HAP-1 (cell line): ENCODE results near the gene ST6GALNAC6.
A peak's percentile ranks its signal among the peaks of the same experiment; 100 is the strongest.

ENCODE experiments used
- DNase-seq, 2 experiments: peaks; one replicate each; pipeline ENCODE4 v3.0.0-alpha.2; 2016 to 2020; ENCODE audit warnings: low spot score in 2 of 2
- H3K27me3 ChIP-seq: fragments of 250-450 bp; sonication (Bioruptor Pico); 2 replicates; pipeline ENCODE4 v1.5.1; 2020; ENCODE audit warnings: low read depth, mild to moderate bottlenecking, moderate library complexity
- H3K36me3 ChIP-seq: fragments of 250-450 bp; sonication (Bioruptor Pico); replicated peaks from 2 replicates; pipeline ENCODE4 v1.5.1; 2020; ENCODE audit warnings: mild to moderate bottlenecking
- H3K4me1 ChIP-seq: fragments of 250-450 bp; sonication (Bioruptor Pico); 2 replicates; pipeline ENCODE4 v1.5.1; 2020; ENCODE audit warnings: mild to moderate bottlenecking
- H3K4me3 ChIP-seq: fragments of 250-450 bp; sonication (Bioruptor Pico); 2 replicates; pipeline ENCODE4 v1.5.1; 2020; ENCODE audit warnings: mild to moderate bottlenecking, moderate library complexity
- H3K9me3 ChIP-seq: fragments of 250-450 bp; sonication (Bioruptor Pico); 2 replicates; pipeline ENCODE4 v1.5.1; 2020; ENCODE audit warnings: mild to moderate bottlenecking, moderate library complexity
- in situ Hi-C: fragments of 300-500 bp; cut with MboI; formaldehyde crosslinking; loops from 3 replicates; pipeline ENCODE4 v1.14.3; 2020; ENCODE audit warnings: low sequenced_read_pairs, inconsistent platforms, mixed read lengths

The ST6GALNAC6 gene

GRCh38 chr9:127938298-127938690 is 38.9 kb upstream of the ST6GALNAC6 start:
- H3K4me1 ChIP-seq = peaks cover 7% of the 10 kb centered on the region
- no peaks in the 10 kb centered on the region for H3K9me3 ChIP-seq
- peaks cover 25% of the 10 kb centered on the region for H3K36me3 ChIP-seq
- in situ Hi-C loops = no loop called here
- H3K4me3 ChIP-seq = no peak overlapping the region
- no peak for DNase-seq
- H3K27me3 ChIP-seq = no peaks in the 10 kb centered on the region

GRCh38 chr9:127937388-127938297 is 38.2 kb upstream of the ST6GALNAC6 start, which contains the start of gene DPM2:
DPM2 (minus strand) TSS chr9:127937854; CDS start chr9:127937820, 34 bp downstream.
- peak within 1 kb of the TSS; percentile 70 for H3K4me3 ChIP-seq
- peaks cover 19% of the 10 kb centered on the region for H3K36me3 ChIP-seq
- DNase-seq = peak; percentile 81 to 89
- in situ Hi-C loops = no loop called here
- H3K9me3 ChIP-seq = no peaks in the 10 kb centered on the region
- H3K27me3 ChIP-seq = no peaks in the 10 kb centered on the region
- peaks cover 7% of the 10 kb centered on the region for H3K4me1 ChIP-seq

DNA sequence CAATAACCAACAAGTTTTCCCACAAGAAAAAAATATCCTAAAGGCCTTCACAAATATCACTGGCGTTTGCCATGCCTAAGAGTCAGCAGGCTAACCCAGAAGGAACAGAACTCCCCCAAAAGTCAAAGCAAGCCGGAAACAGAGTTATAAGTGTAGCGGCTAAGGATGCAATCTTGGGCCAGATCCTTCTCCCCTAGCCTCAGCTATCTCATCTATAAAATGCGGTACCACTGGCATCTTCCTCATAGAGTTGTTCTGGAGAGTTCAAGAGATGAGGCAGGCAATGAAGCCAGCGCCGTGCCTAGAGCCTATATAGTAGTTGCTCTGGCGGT is 37.6 kb upstream of the ST6GALNAC6 start:
- H3K4me3 ChIP-seq = peak overlapping the region; percentile 70
- no peaks in the 10 kb centered on the region for H3K27me3 ChIP-seq
- H3K4me1 ChIP-seq = peaks cover 7% of the 10 kb centered on the region
- H3K36me3 ChIP-seq = peaks cover 13% of the 10 kb centered on the region
- DNase-seq = no peak
- H3K9me3 ChIP-seq = no peaks in the 10 kb centered on the region
- in situ Hi-C loops = no loop called here

GRCh38 chr9:127936347-127936852 is 37.0 kb upstream of the ST6GALNAC6 start:
- in situ Hi-C loops = no loop called here

DNA sequence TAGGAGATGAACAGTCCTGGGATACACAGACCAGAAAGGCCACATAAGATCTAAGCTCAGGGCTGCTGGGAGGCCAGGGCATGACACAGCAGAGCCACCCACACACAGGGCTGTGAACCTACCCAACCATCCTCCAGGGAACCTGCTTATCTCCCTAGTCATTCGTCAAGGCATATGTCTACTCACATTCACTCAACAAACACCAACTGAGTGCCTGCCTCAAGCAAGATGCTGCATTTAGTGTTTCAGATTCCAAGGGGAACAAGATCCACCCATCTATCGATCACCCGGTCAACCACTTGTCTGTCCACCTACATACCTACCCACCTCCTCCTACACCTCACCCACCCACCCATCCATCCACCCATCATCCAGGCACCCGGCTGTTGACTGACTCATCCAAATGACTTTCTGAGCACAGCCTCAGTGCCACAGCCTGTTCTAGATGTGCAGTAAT is 36.4 kb upstream of the ST6GALNAC6 start:
- in situ Hi-C loops = no loop called here
- Histone ChIP-seq H3K4me3 (peak overlapping the region; percentile 70; the same call in 1 of the 2 replicates), H3K9me3 (no peaks in the 10 kb centered on the region), H3K36me3 (peaks cover 13% of the 10 kb centered on the region), H3K4me1 (peaks cover 13% of the 10 kb centered on the region), H3K27me3 (no peaks in the 10 kb centered on the region)
- DNase-seq = no peak

More at GRCh38 chr9:127936347-127936852, 37.0 kb upstream of the ST6GALNAC6 start:
- H3K4me3 ChIP-seq = peak overlapping the region; percentile 70
- DNase-seq = no peak
- no peaks in the 10 kb centered on the region for H3K9me3 ChIP-seq
- H3K4me1 ChIP-seq = peaks cover 8% of the 10 kb centered on the region
- no peaks in the 10 kb centered on the region for H3K27me3 ChIP-seq
- peaks cover 13% of the 10 kb centered on the region for H3K36me3 ChIP-seq

GRCh38 chr9:127934986-127935385 is 35.6 kb upstream of the ST6GALNAC6 start:
- H3K36me3 ChIP-seq = peaks cover 13% of the 10 kb centered on the region
- in situ Hi-C loops = no loop called here
- H3K27me3 ChIP-seq = no peaks in the 10 kb centered on the region
- no peak for DNase-seq
- H3K4me1 ChIP-seq = peaks cover 17% of the 10 kb centered on the region
- H3K9me3 ChIP-seq = no peaks in the 10 kb centered on the region
- no peak overlapping the region for H3K4me3 ChIP-seq

GRCh38 chr9:127934248-127934647 is 34.8 kb upstream of the ST6GALNAC6 start:
- H3K4me3 ChIP-seq = no peak overlapping the region
- in situ Hi-C loops = no loop called here
- no peaks in the 10 kb centered on the region for H3K27me3 ChIP-seq
- peaks cover 13% of the 10 kb centered on the region for H3K36me3 ChIP-seq
- peaks cover 18% of the 10 kb centered on the region for H3K4me1 ChIP-seq
- DNase-seq = no peak
- H3K9me3 ChIP-seq = no peaks in the 10 kb centered on the region

DNA sequence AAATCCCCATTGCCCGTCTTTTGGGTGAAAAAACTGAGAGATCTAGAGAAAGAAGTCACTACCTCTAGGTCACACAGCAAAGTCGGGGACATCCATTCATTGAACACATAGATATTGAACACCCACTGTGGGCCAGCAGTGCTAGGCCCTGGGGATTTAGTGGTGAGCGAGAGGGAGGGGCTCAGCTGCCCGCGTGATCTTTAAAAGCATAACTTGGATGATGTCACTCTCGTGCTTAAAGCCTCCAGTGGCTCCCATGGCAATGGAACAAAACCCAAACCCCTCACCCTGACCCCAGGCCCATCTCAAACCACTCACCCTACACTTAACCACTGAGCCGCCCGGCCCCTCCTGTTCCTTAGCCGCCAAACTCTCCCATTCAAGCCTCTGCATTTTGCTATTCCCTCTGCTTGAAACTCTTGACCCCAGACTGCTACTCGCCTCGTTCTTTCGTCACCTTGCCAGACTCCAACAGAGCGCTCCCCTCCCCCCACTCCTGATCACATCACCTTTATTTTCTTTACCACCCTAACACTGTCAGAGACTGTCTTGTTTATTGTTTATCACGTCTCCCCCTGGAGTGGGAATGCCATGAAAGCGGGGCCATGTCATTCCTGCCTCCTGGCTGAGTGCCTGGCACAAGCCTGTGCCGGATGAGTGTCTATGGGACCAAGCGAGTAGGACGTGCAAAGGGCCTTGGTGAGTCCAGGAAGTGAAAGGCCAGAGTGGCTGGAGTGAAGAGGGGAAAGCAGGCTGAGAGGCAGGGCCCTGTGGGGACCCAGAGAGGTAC is 31.9 kb upstream of the ST6GALNAC6 start:
- in situ Hi-C loops = no loop called here
- H3K4me1 ChIP-seq = peaks cover 12% of the 10 kb centered on the region
- peaks cover 9% of the 10 kb centered on the region for H3K36me3 ChIP-seq
- H3K4me3 ChIP-seq = peak overlapping the region; percentile 48
- DNase-seq = peak; percentile 40 to 53
- peaks cover 5% of the 10 kb centered on the region; the same call in 1 of the 2 replicates for H3K27me3 ChIP-seq
- H3K9me3 ChIP-seq = no peaks in the 10 kb centered on the region

GRCh38 chr9:127930231-127931091 is 31.1 kb upstream of the ST6GALNAC6 start, which contains the start of gene PIP5KL1:
PIP5KL1 (minus strand) TSS chr9:127930777; CDS start chr9:127930752, 25 bp downstream.
- DNase-seq = peak; percentile 74 to 92
- no peaks in the 10 kb centered on the region for H3K9me3 ChIP-seq
- in situ Hi-C loops = no loop called here

GRCh38 chr9:127929625-127929979 is 30.2 kb upstream of the ST6GALNAC6 start:
- in situ Hi-C loops = loop anchor here (10.0 kb wide), 1 partner anchor 425 kb away; no protein-coding TSS in a partner anchor

More at GRCh38 chr9:127930231-127931091, 31.1 kb upstream of the ST6GALNAC6 start, which contains the start of gene PIP5KL1:
- H3K4me1 ChIP-seq = peaks cover 10% of the 10 kb centered on the region
- H3K36me3 ChIP-seq = peaks cover 3% of the 10 kb centered on the region
- H3K27me3 ChIP-seq = peaks cover 11% of the 10 kb centered on the region
- peak within 1 kb of the TSS; percentile 48 for H3K4me3 ChIP-seq

DNA sequence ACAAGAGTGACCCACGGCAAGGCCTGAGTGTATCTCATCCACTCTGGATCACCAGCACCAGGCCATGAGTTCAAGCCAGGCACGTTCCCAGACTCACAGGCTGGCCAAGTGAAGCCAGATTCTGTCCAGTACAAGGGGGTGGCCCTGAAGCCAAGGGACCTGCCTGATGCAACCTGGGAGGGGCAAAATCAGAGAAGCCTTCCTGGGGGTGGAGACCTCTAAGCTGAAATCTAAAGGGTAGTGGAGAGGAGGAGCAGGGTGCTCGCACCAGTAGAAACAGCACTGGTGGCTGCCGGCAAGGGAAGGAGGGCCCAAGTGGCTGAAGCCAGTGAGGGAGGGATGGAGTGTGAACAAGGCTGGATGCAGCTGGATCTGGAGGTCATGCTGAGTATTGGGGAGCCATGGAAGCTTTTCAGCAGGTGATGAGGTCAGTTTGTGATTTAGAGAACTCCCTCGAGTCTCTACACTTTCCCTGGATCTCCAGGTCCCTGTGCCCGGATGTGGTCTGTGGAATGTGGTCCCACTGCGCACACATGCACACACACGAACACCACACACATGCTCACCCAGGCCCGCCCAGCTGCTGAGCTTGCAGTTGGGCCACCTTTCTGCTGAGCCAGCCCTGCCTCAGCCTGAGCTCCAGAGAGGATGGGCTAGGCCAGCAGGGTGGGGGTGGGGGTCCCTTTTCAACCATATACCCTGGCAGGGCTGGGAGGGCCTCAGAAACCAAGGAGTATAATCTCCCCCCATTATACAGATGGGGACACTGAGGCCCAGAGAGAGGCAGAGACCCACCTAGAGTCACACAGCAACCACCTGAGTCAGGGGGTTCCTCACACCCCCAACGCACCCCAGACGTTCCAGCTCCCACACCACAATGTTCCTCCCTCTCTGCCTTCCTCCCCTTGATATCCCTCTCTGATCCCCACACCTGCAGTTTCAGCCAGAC is 29.5 kb upstream of the ST6GALNAC6 start:
- in situ Hi-C loops = loop anchor here (10.0 kb wide), 1 partner anchor 424 kb away; no protein-coding TSS in a partner anchor
- Histone ChIP-seq H3K36me3 (no peaks in the 10 kb centered on the region), H3K27me3 (peaks cover 14% of the 10 kb centered on the region), H3K9me3 (no peaks in the 10 kb centered on the region), H3K4me1 (peaks cover 10% of the 10 kb centered on the region), H3K4me3 (no peak overlapping the region)
- no peak for DNase-seq

More at GRCh38 chr9:127929625-127929979, 30.2 kb upstream of the ST6GALNAC6 start:
- Histone ChIP-seq H3K4me3 (no peak overlapping the region), H3K36me3 (no peaks in the 10 kb centered on the region), H3K27me3 (peaks cover 14% of the 10 kb centered on the region), H3K9me3 (no peaks in the 10 kb centered on the region), H3K4me1 (peaks cover 10% of the 10 kb centered on the region)
- no peak for DNase-seq
